ENCODE data around the gene TBC1D21.

The TBC1D21 gene

GRCh38 chr15:73889053-73889761 is 15.8 kb downstream of the TBC1D21 start:
- no peak for DNase-seq (ENCODE audit: low spot score)

- no peak for DNase-seq (ENCODE audit: low spot score)
Observed at GRCh38 chr15:73889762-73890124, 16.4 kb downstream of the TBC1D21 start.

- DNase-seq (ENCODE audit: low spot score) = no peak
Observed at GRCh38 chr15:73891328-73892315, 18.3 kb downstream of the TBC1D21 start.

- no peak for DNase-seq (ENCODE audit: low spot score)
Observed at GRCh38 chr15:73892446-73893226, 19.3 kb downstream of the TBC1D21 start.

- no peak for DNase-seq (ENCODE audit: low spot score)
Observed at GRCh38 chr15:73894133-73894814, 20.9 kb downstream of the TBC1D21 start.

GRCh38 chr15:73897441-73898261 is 24.3 kb downstream of the TBC1D21 start:
- peak; percentile 31 for DNase-seq (ENCODE audit: low spot score)

GRCh38 chr15:73899197-73900094 is 26.1 kb downstream of the TBC1D21 start:
- DNase-seq (ENCODE audit: low spot score) = no peak

- DNase-seq (ENCODE audit: low spot score) = peak; percentile 39
Observed at GRCh38 chr15:73900095-73900712, 26.8 kb downstream of the TBC1D21 start.

GRCh38 chr15:73901126-73901810 is 27.9 kb downstream of the TBC1D21 start:
- DNase-seq (ENCODE audit: low spot score) = no peak

GRCh38 chr15:73902121-73903020 is 29.0 kb downstream of the TBC1D21 start:
- DNase-seq (ENCODE audit: low spot score) = no peak

GRCh38 chr15:73904026-73904815 is 30.9 kb downstream of the TBC1D21 start:
- DNase-seq (ENCODE audit: low spot score) = no peak

GRCh38 chr15:73905225-73905827 is 32.0 kb downstream of the TBC1D21 start:
- no peak for DNase-seq (ENCODE audit: low spot score)

GRCh38 chr15:73906346-73907034 is 33.1 kb downstream of the TBC1D21 start:
- no peak for DNase-seq (ENCODE audit: low spot score)

GRCh38 chr15:73907035-73907408 is 33.7 kb downstream of the TBC1D21 start:
- DNase-seq (ENCODE audit: low spot score) = no peak

GRCh38 chr15:73908030-73908821 is 34.9 kb downstream of the TBC1D21 start:
- DNase-seq (ENCODE audit: low spot score) = peak; percentile 52

Data from SW480 (cell line).